WERI-Rb-1 (cell line): ENCODE results near the gene ASTL.

Source experiments
- DNase-seq: peaks from one replicate; pipeline ENCODE4 v3.0.0-alpha.2; 2020
- H3K27ac ChIP-seq: fragments of 250-450 bp; sonication (Bioruptor Pico); 2 replicates; pipeline ENCODE4 v1.5.1; 2020; ENCODE audit warnings: mild to moderate bottlenecking, moderate library complexity
- H3K27me3 ChIP-seq: fragments of 250-450 bp; sonication (Bioruptor Pico); 2 replicates; pipeline ENCODE4 v1.5.1; 2021; ENCODE audit warnings: mild to moderate bottlenecking, low read depth, moderate library complexity; ENCODE audit not compliant: insufficient read depth, severe bottlenecking
- H3K36me3 ChIP-seq: fragments of 250-450 bp; sonication (Bioruptor Pico); 2 replicates; pipeline ENCODE4 v1.5.1; 2020; ENCODE audit warnings: mild to moderate bottlenecking, moderate library complexity
- H3K4me3 ChIP-seq: 2 replicates; pipeline ENCODE4 v1.5.1; 2011; ENCODE audit warnings: low read depth, mild to moderate bottlenecking, control low read depth, low read length
- H3K9me3 ChIP-seq: fragments of 250-450 bp; sonication (Bioruptor Pico); 2 replicates; pipeline ENCODE4 v1.5.1; 2021; ENCODE audit warnings: mild to moderate bottlenecking, moderate library complexity; ENCODE audit not compliant: severe bottlenecking
- TF ChIP-seq, protein P1 (sequence below): IDR thresholded peaks from 2 replicates; pipeline ENCODE4 v1.5.1; 2011; ENCODE audit warnings: low read depth, mild to moderate bottlenecking, control low read depth, inconsistent platforms, low read length

The ASTL gene

DNA sequence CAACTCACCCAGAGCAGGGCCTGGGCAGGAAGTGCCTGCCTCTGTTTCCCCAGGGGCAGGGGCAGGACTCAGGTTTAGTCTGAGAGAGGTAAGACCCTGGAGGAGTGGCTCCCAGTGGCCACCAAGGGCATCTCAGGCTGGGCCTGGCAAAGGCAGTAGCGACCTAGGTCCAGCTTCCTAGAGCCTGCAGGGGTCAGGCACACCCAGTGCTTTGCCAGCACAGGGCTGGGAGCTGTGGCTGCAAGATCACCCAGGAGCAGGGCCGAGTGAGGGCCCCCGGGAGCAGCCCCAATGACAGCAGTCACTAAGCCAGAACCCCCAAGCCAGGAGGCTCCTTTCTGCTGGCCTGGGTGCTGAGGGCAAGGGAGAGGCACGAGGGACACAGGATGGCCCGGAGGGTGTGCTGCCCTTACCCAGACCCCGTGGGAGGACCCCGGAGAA, 15.7 kb upstream of the ASTL start:
- H3K4me3 ChIP-seq, result no peak overlapping the region
- TF ChIP-seq, protein P1, sequence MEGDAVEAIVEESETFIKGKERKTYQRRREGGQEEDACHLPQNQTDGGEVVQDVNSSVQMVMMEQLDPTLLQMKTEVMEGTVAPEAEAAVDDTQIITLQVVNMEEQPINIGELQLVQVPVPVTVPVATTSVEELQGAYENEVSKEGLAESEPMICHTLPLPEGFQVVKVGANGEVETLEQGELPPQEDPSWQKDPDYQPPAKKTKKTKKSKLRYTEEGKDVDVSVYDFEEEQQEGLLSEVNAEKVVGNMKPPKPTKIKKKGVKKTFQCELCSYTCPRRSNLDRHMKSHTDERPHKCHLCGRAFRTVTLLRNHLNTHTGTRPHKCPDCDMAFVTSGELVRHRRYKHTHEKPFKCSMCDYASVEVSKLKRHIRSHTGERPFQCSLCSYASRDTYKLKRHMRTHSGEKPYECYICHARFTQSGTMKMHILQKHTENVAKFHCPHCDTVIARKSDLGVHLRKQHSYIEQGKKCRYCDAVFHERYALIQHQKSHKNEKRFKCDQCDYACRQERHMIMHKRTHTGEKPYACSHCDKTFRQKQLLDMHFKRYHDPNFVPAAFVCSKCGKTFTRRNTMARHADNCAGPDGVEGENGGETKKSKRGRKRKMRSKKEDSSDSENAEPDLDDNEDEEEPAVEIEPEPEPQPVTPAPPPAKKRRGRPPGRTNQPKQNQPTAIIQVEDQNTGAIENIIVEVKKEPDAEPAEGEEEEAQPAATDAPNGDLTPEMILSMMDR, result peak; percentile 55
- no peaks in the 10 kb centered on the region for H3K27me3 ChIP-seq
- H3K9me3 ChIP-seq, result no peaks in the 10 kb centered on the region
- peak overlapping the region; percentile 94 for H3K27ac ChIP-seq
- DNase-seq, result peak; percentile 63
- no peaks in the 10 kb centered on the region for H3K36me3 ChIP-seq

DNA sequence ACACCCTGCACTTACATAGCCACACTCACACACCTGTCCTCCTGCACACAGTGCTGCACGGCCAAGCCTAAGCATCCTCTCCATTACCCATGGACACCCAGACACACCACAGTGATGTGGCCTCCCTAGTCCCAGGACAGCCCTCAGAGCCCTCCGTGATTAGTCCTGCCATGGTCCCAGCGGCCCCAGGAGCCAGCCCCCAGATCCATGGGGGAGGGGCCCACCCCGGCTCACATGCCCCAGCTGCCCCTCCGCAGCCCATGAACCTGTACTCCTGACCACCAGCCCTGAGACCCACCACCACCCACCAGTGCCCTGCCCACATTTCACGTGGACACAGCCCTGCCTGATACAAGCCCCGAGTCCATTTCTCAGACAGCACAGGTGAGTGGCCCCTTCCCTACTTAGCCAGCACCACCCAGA, 15.0 kb upstream of the ASTL start:
- Histone ChIP-seq H3K27ac (peak overlapping the region; percentile 94), H3K9me3 (no peaks in the 10 kb centered on the region), H3K4me3 (no peak overlapping the region), H3K27me3 (no peaks in the 10 kb centered on the region), H3K36me3 (no peaks in the 10 kb centered on the region)
- TF ChIP-seq, protein P1, result no peak
- DNase-seq, result peak; percentile 78

DNA sequence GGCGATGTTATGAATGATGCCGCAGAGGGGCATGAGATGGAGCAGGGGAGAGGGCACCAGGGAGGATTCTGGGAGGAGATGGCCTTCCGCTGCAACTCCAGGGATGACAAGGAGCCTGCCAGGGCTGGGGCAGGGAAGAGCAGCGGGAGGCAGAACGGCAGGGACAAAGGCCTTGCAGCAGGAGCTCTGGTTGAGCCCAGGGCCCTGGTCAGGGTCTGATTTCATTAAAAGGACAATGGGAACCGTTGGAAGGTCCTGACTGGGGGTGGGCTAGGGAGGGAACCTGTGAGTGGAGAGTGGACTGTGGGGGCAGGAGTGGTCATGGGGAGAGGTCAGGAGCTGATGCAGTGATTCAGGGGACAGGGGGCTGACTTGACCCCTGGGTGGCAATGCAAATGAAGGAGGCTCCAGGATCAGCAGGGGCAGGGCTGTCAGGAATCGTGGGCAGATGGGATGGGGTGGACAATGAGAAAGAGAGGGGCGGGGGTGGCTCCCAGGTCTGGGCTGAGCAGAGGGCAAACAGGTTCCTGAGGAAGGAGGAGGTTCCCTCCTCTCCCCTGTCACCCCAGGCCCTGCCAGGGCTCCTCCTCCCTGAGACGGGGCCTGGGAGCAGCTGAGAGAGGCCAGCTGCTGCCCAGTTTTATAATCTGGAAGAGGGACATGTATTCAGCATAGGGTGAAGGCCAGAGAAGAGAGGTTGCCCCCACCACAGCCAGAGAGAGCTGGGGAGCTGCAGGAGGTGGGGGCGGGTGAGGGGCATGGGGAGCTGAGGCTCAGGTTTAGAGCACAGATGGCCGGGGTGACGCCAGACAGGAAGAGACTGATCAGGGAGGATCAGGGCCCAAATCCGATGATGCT, 14.2 kb upstream of the ASTL start:
- no peaks in the 10 kb centered on the region for H3K36me3 ChIP-seq
- H3K27me3 ChIP-seq, result no peaks in the 10 kb centered on the region

DNA sequence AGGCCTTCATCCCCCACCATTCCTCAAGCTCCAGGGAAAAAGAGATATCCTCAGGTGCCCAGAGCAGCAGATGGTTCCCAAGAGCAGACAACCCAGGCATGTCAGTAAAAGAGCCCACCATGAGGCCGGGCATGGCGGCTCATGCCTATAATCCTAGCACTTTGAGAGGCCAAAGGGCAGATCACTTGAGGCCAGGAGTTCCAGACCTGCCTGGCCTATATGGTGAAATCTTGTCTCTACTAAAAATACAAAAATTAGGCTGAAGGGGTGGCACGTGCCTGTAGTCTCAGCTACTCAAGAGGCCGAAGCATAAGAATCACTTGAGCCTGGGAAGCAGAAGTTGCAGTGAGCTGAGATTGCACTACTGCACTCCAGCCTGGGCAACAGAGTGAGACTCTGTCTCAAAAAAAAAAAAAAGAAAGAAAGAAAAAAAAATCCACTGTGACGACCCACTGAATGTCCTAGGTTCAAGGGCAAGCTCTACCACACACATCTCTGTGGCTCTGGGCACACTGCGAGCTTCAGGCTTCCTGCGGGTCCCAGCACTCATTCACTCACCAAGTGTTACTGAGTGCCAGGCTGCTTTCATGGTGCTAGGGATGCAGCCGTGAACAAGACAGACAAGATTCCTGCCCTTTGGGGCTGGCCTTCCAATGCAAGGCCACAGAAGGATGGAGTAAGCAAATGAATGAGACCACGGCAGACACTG, 13.4 kb upstream of the ASTL start:
- H3K27me3 ChIP-seq, result no peaks in the 10 kb centered on the region
- H3K27ac ChIP-seq, result peak overlapping the region; percentile 94
- H3K36me3 ChIP-seq, result no peaks in the 10 kb centered on the region
- TF ChIP-seq, protein P1, result no peak
- no peaks in the 10 kb centered on the region for H3K9me3 ChIP-seq
- peak; percentile 54 for DNase-seq
- no peak overlapping the region for H3K4me3 ChIP-seq

More for the DNA sequence above, 14.2 kb upstream of the ASTL start:
- Histone ChIP-seq H3K27ac (peak overlapping the region; percentile 94), H3K4me3 (no peak overlapping the region), H3K9me3 (no peaks in the 10 kb centered on the region)
- DNase-seq, result peak; percentile 98
- TF ChIP-seq, protein P1, result no peak

DNA sequence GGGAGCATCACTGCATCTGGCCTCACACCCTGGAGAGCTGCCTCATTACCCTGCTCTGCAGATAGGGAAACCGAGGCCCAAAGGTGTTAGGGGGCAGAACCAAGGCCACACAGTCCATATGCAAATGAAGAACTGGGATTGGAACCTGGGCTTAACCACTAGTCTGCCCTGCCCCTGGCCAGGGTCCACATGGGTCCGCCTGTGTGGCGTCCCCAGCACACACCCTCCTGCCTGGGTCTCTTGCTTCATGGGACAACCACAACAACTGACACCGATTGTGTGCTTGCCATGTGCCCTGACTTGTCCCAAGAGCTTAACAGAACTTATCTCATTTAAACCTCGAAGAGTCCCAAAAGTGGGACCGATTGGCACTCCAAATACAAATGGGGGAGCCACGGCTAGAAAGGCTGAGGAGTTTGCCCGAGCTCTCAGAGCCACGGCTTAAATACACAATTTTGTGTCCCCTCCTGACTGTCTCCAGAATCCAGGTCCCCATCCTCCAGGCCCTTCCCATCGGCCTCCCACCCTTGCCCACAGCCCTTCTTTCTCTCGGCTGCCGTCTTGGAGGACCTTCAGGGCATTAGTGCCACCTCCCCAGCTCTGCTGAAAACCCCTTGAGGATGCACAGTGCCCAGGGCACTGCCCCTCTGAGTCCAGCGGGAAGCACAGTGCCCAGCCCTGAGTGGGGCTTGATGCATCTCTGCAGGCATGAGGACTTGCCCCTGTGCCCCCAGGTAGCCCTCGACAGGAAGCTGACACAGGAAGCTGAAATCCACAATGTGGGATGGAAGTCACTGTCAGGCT, 12.7 kb upstream of the ASTL start:
- Histone ChIP-seq H3K36me3 (no peaks in the 10 kb centered on the region), H3K27me3 (no peaks in the 10 kb centered on the region), H3K27ac (peak overlapping the region; percentile 94), H3K9me3 (no peaks in the 10 kb centered on the region), H3K4me3 (no peak overlapping the region)
- no peak for DNase-seq
- TF ChIP-seq, protein P1, result no peak
